ENCODE results near the gene GK. TPM values are rescaled to one million over a fixed set of nuclear protein-coding genes. Genes with fewer than 3 reads are reported as not detected.
A peak's percentile ranks its signal among the peaks of the same experiment; 100 is the strongest.
"Not testable (repeated sequence)": the region's sequence is repeated elsewhere in the genome, so short reads cannot be mapped to it uniquely, and the experiment has no call there.

GK gene
- polyA plus RNA-seq, 2 of the 4 experiments (the other 2 are of a cell fraction): 1.4 to 7.1 TPM

DNA sequence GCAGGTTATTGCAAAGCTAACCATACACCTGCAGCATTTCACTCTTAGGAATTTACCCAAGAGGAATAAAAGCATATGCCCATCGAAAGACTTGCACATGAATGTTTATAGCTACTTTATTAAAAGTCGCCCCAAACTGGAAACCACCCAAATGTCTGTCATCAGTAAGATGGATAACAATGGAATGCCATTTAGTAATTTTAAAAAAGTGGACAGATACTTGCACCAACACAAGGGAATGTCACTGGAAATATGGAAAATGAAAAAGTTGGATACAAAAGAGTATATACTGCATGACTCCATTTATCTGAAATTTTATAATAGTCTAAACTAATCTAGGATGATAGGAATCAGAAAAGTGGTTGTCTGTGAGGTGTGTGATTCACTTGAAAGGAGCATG is 12.9 kb downstream of the GK start:
- 69% methylated on average over 2 of the region's 2 CpGs for WGBS (ENCODE audit: missing lambda C conversion rate)
- no peak for TF ChIP-seq ESRRA (IDR thresholded peaks at IDR 0.05; ENCODE audit: borderline replicate concordance, low read length)
- H3K27ac ChIP-seq: no peak overlapping the region
- FAIRE-seq (no peak), ATAC-seq (no peak), DNase-seq (ENCODE audit: low read depth in 1 of 2, low spot score in 1 of 2) (no peak)
- no peaks in the 10 kb centered on the region for H3K4me1 ChIP-seq
- no peak overlapping the region for H3K4me2 ChIP-seq
- H3K4me3 ChIP-seq: no peak overlapping the region
- no peaks in the 10 kb centered on the region for H3K9me3 ChIP-seq
- CTCF ChIA-PET: no interaction called here
- POLR2A ChIA-PET: no interaction called here

DNA sequence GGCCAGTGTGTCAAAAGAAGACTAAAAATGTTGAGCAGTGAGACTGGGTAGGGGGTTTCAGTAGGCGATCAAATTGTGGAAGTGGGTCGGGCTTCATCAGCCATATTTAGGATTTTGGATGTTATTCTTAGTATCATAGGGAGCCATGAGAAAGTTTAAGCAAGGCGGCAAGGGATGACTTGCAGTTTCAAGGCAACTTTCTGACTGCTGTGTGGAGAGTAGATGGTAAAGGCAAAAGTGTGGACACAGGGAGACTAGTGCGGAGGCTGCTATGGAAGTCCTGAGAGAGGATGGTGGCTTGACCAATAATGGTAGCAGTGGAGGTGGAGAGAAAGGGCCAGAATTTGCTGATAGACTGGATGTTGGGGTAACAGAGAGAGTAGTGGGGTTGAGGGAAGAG is 15.4 kb downstream of the GK start:
- WGBS (ENCODE audit: missing lambda C conversion rate): 90% methylated on average over 4 of the region's 4 CpGs
- POLR2A ChIA-PET: no interaction called here
- ATAC-seq (no peak), DNase-seq (ENCODE audit: low read depth in 1 of 2, low spot score in 1 of 2) (no peak), FAIRE-seq (no peak)
- Histone ChIP-seq H3K9me3 (no peaks in the 10 kb centered on the region), H3K4me3 (no peak overlapping the region), H3K27ac (no peak overlapping the region), H3K4me1 (no peaks in the 10 kb centered on the region), H3K4me2 (no peak overlapping the region)
- TF ChIP-seq JUN (IDR thresholded peaks at IDR 0.05) (no peak), NFE2L2 (conservative IDR thresholded peaks at IDR 0.05; ENCODE audit: low read length) (peak; percentile 56)
- CTCF ChIA-PET: no interaction called here

- ATAC-seq, H3K27ac ChIP-seq, H3K4me3 ChIP-seq, H3K4me1 ChIP-seq, FAIRE-seq, H3K4me2 ChIP-seq, POLR2A ChIA-PET, H3K9me3 ChIP-seq: not testable (repeated sequence)
- WGBS (ENCODE audit: missing lambda C conversion rate): 80% methylated on average over 2 of the region's 3 CpGs
- DNase-seq (ENCODE audit: low read depth in 1 of 2, low spot score in 1 of 2): peak in 1 of 2 experiments; percentile 30
- CTCF ChIA-PET: interaction anchor here (1.0 kb wide), 1 partner anchor 101 kb away, joined by 3 read pairs; no protein-coding TSS in a partner anchor
Observed at GRCh38 chrX:30671189-30671588, 18.0 kb downstream of the GK start.

DNA sequence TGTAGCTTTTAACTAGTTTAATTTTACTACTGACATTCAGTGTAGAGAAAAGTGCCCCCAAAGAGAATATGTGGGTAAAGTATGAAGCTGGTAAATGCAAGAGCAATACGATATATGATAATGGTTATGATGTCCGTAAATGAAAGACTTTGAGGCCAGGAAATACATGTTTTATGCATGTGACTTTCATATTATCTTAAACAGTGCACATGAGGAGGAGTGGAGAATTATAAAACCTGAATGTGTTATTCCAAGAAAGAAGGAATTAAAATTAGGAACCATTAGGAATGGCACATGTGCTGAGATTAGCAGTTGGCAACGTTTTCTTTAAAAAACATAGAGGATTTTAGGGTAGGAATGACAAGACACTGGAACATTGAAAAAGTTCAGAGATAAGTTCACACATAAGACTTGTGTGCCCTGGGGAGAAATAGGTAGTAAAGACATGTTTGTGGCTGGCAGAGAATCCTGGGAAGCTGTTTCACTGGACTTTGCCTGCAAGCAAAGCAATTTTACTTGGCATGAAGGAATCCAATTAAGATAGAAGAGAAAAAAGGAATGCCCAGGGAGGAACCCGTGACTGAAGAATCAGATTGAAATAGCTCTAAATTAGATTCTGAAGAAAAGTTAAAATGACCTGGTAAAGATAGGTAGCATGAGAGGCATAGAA is 20.0 kb downstream of the GK start:
- ChIA-PET POLR2A (no interaction called here), CTCF (no interaction called here)
- 62% methylated on average over 4 of the region's 4 CpGs for WGBS (ENCODE audit: missing lambda C conversion rate)
- H3K4me1 ChIP-seq: no peaks in the 10 kb centered on the region
- TF ChIP-seq FOSB (CRISPR knock-in tag; IDR thresholded peaks at IDR 0.05) (no peak), HOXB13 (CRISPR knock-in tag; IDR thresholded peaks at IDR 0.05; ENCODE audit: low read depth) (no peak), RCOR1 (IDR thresholded peaks at IDR 0.05; ENCODE audit: low read depth, low read length) (no peak), TFCP2L1 (CRISPR knock-in tag; IDR thresholded peaks at IDR 0.05) (no peak), SMC3 (IDR thresholded peaks at IDR 0.05) (no peak), EP300 (IDR thresholded peaks at IDR 0.05) (no peak), HOXB5 (CRISPR knock-in tag; IDR thresholded peaks at IDR 0.05) (no peak), CBX8 (IDR thresholded peaks at IDR 0.05) (no peak), FOSL2 (IDR thresholded peaks at IDR 0.05) (no peak), FOSL2 (CRISPR knock-in tag; IDR thresholded peaks at IDR 0.05) (no peak), ZC3H11A (IDR thresholded peaks at IDR 0.05) (no peak), HEYL (CRISPR knock-in tag; IDR thresholded peaks at IDR 0.05) (no peak), ESRRA (IDR thresholded peaks at IDR 0.05; ENCODE audit: borderline replicate concordance, low read length) (no peak), ZFP36 (IDR thresholded peaks at IDR 0.05; ENCODE audit: borderline replicate concordance, partially characterized antibody) (no peak), MYC (IDR thresholded peaks at IDR 0.05; ENCODE audit: borderline replicate concordance, low read length) (no peak), HDAC2 (IDR thresholded peaks at IDR 0.05) (no peak), JUN (IDR thresholded peaks at IDR 0.05) (no peak)
- TF ChIP-seq, protein P1, sequence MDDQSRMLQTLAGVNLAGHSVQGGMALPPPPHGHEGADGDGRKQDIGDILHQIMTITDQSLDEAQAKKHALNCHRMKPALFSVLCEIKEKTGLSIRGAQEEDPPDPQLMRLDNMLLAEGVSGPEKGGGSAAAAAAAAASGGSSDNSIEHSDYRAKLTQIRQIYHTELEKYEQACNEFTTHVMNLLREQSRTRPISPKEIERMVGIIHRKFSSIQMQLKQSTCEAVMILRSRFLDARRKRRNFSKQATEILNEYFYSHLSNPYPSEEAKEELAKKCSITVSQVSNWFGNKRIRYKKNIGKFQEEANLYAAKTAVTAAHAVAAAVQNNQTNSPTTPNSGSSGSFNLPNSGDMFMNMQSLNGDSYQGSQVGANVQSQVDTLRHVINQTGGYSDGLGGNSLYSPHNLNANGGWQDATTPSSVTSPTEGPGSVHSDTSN (IDR thresholded peaks at IDR 0.05): no peak
- TF ChIP-seq, protein P2, sequence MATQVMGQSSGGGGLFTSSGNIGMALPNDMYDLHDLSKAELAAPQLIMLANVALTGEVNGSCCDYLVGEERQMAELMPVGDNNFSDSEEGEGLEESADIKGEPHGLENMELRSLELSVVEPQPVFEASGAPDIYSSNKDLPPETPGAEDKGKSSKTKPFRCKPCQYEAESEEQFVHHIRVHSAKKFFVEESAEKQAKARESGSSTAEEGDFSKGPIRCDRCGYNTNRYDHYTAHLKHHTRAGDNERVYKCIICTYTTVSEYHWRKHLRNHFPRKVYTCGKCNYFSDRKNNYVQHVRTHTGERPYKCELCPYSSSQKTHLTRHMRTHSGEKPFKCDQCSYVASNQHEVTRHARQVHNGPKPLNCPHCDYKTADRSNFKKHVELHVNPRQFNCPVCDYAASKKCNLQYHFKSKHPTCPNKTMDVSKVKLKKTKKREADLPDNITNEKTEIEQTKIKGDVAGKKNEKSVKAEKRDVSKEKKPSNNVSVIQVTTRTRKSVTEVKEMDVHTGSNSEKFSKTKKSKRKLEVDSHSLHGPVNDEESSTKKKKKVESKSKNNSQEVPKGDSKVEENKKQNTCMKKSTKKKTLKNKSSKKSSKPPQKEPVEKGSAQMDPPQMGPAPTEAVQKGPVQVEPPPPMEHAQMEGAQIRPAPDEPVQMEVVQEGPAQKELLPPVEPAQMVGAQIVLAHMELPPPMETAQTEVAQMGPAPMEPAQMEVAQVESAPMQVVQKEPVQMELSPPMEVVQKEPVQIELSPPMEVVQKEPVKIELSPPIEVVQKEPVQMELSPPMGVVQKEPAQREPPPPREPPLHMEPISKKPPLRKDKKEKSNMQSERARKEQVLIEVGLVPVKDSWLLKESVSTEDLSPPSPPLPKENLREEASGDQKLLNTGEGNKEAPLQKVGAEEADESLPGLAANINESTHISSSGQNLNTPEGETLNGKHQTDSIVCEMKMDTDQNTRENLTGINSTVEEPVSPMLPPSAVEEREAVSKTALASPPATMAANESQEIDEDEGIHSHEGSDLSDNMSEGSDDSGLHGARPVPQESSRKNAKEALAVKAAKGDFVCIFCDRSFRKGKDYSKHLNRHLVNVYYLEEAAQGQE (IDR thresholded peaks at IDR 0.05): no peak
- H3K4me2 ChIP-seq: no peak overlapping the region
- H3K27ac ChIP-seq: no peak overlapping the region
- peak; percentile 43 for FAIRE-seq
- DNase-seq (ENCODE audit: low read depth in 1 of 2, low spot score in 1 of 2): no peak
- no peaks in the 10 kb centered on the region for H3K9me3 ChIP-seq
- ATAC-seq: no peak
- H3K4me3 ChIP-seq: no peak overlapping the region
